RWPE2 (cell line): Measurements from ENCODE around the gene DSG3.

Source experiments
- ATAC-seq: fragments of 200-7000 bp; cut with Tn5 transposase; 3 replicates; pipeline ENCODE4 v1.9.1; 2021; ENCODE audit warnings: low read depth
- DNase-seq: peaks from one replicate; pipeline ENCODE4 v3.0.0-alpha.2; 2020; ENCODE audit warnings: low spot score
- H3K27ac ChIP-seq: fragments of 450-650 bp; 2 replicates; pipeline ENCODE4 v1.5.1; 2017; ENCODE audit warnings: mild to moderate bottlenecking; ENCODE audit not compliant: poor library complexity, severe bottlenecking
- H3K27me3 ChIP-seq: fragments of 250-450 bp; sonication (Bioruptor Pico); 2 replicates; pipeline ENCODE4 v1.5.1; 2021; ENCODE audit warnings: mild to moderate bottlenecking, moderate library complexity; ENCODE audit not compliant: insufficient read depth, poor library complexity, severe bottlenecking
- H3K36me3 ChIP-seq: fragments of 250-450 bp; sonication (Bioruptor Pico); 2 replicates; pipeline ENCODE4 v1.5.1; 2020; ENCODE audit warnings: low read depth, mild to moderate bottlenecking, moderate library complexity
- H3K4me1 ChIP-seq: fragments of 250-450 bp; sonication (Bioruptor Pico); 2 replicates; pipeline ENCODE4 v1.5.1; 2021; ENCODE audit warnings: mild to moderate bottlenecking, moderate library complexity; ENCODE audit not compliant: insufficient read depth, poor library complexity, severe bottlenecking
- H3K4me3 ChIP-seq: fragments of 250-450 bp; sonication (Bioruptor Pico); 2 replicates; pipeline ENCODE4 v1.5.1; 2021; ENCODE audit warnings: mild to moderate bottlenecking, moderate library complexity; ENCODE audit not compliant: severe bottlenecking
- H3K9me3 ChIP-seq: fragments of 250-450 bp; sonication (Bioruptor Pico); 2 replicates; pipeline ENCODE4 v1.5.1; 2021; ENCODE audit warnings: mild to moderate bottlenecking, moderate library complexity; ENCODE audit not compliant: severe bottlenecking
- TF ChIP-seq, protein P1 (sequence below): fragments of 450-650 bp; IDR thresholded peaks from one replicate; pipeline ENCODE4 v1.5.1; 2017; ENCODE audit warnings: mild to moderate bottlenecking, moderate library complexity; ENCODE audit not compliant: poor library complexity, severe bottlenecking

DSG3 gene

DNA sequence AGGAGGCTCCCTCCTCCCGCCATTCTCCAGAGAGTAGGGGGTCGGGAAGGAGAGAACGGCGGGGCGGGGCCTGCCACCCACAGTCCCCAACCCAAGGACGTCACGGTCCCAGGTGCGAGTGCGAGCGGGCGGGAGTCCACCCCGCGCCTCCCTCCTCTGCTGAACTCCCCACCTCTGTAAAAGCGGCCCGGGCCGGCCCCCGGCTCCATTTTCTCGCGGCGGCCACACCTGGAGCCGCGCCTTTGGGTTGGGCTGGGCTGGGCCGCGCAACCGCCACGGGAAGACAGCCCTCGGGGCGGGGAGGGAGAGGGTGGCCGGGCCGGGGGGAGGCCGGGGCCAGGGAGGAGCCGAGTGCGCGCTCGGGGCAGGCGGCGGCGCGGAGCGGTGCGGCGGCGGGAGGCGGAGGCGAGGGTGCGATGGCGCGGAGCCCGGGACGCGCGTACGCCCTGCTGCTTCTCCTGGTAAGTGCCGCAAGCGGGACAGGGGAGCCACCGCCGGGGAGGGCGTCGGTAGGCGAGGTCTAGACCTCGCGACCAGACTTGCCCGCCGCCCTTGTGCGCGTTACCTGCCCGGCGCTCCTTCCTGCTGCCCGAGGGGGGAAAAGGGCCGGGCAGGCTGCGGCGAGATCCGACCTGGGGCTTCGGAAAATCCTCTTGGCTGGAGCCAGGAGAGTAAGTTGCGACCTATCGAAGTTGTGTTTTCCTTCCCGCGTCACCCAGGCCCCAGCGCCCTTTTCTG is 50.5 kb downstream of the DSG3 start, which contains the start of gene DSG2:
DSG2 (plus strand) TSS at position 342 of the 738 bp plus-strand sequence; CDS start at position 417, 75 bp downstream.
- peak within 1 kb of the TSS; percentile 79 for H3K27ac ChIP-seq
- no peaks in the 10 kb centered on the region for H3K9me3 ChIP-seq
- peak within 1 kb of the TSS; percentile 82 for H3K4me3 ChIP-seq
- DNase-seq (peak; percentile 86), ATAC-seq (peak; percentile 95)
- H3K4me1 ChIP-seq: peaks cover 12% of the 10 kb centered on the region
- peaks cover 16% of the 10 kb centered on the region for H3K36me3 ChIP-seq
- no peaks in the 10 kb centered on the region for H3K27me3 ChIP-seq
- TF ChIP-seq, protein P1, sequence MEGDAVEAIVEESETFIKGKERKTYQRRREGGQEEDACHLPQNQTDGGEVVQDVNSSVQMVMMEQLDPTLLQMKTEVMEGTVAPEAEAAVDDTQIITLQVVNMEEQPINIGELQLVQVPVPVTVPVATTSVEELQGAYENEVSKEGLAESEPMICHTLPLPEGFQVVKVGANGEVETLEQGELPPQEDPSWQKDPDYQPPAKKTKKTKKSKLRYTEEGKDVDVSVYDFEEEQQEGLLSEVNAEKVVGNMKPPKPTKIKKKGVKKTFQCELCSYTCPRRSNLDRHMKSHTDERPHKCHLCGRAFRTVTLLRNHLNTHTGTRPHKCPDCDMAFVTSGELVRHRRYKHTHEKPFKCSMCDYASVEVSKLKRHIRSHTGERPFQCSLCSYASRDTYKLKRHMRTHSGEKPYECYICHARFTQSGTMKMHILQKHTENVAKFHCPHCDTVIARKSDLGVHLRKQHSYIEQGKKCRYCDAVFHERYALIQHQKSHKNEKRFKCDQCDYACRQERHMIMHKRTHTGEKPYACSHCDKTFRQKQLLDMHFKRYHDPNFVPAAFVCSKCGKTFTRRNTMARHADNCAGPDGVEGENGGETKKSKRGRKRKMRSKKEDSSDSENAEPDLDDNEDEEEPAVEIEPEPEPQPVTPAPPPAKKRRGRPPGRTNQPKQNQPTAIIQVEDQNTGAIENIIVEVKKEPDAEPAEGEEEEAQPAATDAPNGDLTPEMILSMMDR: no peak

DNA sequence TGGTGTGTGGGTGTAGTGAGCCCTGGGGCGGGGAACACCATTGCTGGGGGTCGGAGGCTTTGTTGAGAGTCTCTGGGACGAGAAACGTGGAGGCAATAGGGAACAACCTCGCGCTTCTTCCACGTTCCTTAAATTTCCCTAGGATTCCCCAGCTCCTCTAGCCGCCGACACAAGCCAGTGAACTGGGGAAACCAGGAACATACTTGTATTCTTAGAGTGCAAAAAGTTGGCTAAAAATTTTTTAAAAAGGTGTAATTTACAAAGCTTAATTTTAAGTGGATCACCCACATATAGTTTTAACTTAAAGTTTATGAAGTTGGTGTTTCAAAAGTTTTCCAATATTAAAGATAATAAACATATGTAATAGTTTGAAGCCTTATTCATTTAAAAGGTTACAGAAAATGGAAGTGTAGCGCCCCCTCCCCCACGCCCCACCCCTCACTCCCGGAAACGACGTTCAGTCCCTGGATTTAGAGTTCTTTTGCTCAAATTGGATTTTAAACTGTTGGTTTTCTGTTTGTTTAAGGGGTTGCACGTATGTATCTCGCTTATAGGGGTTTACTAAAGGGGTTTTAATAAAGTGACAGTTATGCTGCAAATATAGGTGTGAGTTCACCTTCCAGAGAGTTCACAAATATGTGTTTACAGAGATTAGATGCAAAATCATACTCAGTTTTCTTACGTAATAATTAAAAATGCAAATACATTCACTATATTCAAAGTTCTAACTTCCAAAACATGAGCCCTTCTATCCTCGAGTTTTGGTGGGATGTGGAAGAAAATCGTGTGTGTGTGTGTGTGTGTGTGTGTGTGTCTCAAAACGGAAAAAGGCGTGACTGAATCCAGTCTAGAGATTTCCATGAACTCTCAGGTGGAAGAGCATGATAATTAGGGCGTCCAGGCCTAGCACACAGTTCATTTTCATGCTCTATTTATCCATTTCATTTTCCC is 51.3 kb downstream of the DSG3 start:
- peak overlapping the region; percentile 79 for H3K27ac ChIP-seq
- DNase-seq: no peak

DNA sequence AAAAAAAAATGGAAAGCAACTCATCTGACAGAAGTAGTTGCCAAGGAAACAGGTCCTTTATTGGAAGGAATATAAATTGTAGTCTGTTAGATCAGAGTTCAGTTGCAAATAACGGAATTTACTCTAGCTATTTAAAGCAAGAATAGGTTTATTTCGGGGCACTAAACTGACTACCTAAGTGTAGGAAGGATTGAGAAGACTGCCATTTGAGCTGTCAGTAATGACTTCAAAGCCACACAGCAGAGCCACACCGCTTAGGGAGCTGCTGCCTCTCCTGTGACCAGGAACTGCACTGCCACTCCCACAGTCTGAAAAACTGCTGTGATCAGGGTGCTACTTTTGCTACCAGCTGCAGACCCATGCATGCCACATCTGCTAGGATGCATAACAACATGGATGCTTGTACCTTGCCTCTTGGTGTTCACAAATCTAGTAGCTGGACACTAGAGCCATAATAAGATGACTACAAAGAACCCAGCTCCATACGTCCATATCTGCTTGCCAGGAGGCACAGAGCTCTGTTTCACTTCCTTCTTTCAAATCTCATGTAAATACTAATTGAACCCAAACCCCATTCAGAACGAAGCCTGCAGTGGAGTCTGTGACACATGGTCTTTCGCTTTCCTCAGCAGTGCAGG is 52.6 kb downstream of the DSG3 start:
- TF ChIP-seq, protein P1: no peak
- Histone ChIP-seq H3K36me3 (peaks cover 26% of the 10 kb centered on the region), H3K9me3 (no peaks in the 10 kb centered on the region), H3K4me3 (no peak overlapping the region), H3K27ac (no peak overlapping the region), H3K27me3 (no peaks in the 10 kb centered on the region), H3K4me1 (peaks cover 12% of the 10 kb centered on the region)
- ATAC-seq: no peak
- no peak for DNase-seq

More for the DNA sequence above, 51.3 kb downstream of the DSG3 start:
- H3K4me3 ChIP-seq: peak overlapping the region; percentile 82
- H3K36me3 ChIP-seq: peaks cover 24% of the 10 kb centered on the region
- TF ChIP-seq, protein P1: no peak
- H3K4me1 ChIP-seq: peaks cover 12% of the 10 kb centered on the region
- H3K9me3 ChIP-seq: no peaks in the 10 kb centered on the region
- no peaks in the 10 kb centered on the region for H3K27me3 ChIP-seq
- ATAC-seq: no peak

DNA sequence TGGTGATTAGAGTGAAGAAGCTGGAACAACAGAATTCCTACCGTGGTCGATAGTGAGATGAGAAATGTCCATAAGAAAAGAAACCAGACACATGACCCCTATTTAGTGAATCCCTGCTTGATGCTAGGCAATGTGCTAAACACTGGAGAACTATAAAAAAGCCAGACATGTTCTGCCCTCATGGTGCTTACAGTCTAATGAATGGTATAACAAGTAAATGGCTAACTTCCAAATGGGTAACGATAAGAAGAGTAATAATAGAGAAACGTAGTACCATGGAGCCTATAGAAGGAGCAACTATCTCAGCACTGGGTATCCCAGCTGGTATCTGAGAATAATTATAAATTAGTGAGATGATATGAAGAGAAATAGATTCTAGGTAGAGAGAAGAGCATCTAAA is 55.5 kb downstream of the DSG3 start:
- peaks cover 41% of the 10 kb centered on the region for H3K36me3 ChIP-seq
- H3K27me3 ChIP-seq: no peaks in the 10 kb centered on the region
- no peak for DNase-seq
- TF ChIP-seq, protein P1: no peak
- no peaks in the 10 kb centered on the region for H3K9me3 ChIP-seq
- no peak for ATAC-seq
- H3K4me1 ChIP-seq: peaks cover 12% of the 10 kb centered on the region
- no peak overlapping the region for H3K27ac ChIP-seq
- no peak overlapping the region for H3K4me3 ChIP-seq
